Memory B cell (primary cell): ENCODE results near the gene LLGL2.
"Not testable (repeated sequence)": the region's sequence is repeated elsewhere in the genome, so short reads cannot be mapped to it uniquely, and the experiment has no call there.

Experiments
- ATAC-seq: fragments of 150-1000 bp; cut with Tn5 transposase; 2 replicates; pipeline ENCODE4 v1.10.0; 2021; ENCODE audit warnings: low read depth, mild to moderate bottlenecking, moderate library complexity
- DNase-seq, 2 donors: peaks; one replicate each; pipeline ENCODE4 v3.0.0; 2022; ENCODE audit warnings: low spot score in 2 of 2
- H3K27ac Mint-ChIP-seq: one replicate; pipeline ENCODE4 v1.8.0; 2022; ENCODE audit warnings: mild to moderate bottlenecking, moderate library complexity, mixed read lengths
- H3K27me3 Mint-ChIP-seq: one replicate; pipeline ENCODE4 v1.8.0; 2022; ENCODE audit warnings: mixed read lengths
- H3K36me3 Mint-ChIP-seq: one replicate; pipeline ENCODE4 v1.8.0; 2022; ENCODE audit warnings: mild to moderate bottlenecking, mixed read lengths
- H3K4me1 Mint-ChIP-seq: one replicate; pipeline ENCODE4 v1.8.0; 2022; ENCODE audit warnings: mixed read lengths
- H3K4me3 Mint-ChIP-seq: one replicate; pipeline ENCODE4 v1.8.0; 2022; ENCODE audit warnings: mild to moderate bottlenecking, moderate library complexity, mixed read lengths
- H3K9me3 Mint-ChIP-seq: one replicate; pipeline ENCODE4 v1.8.0; 2022; ENCODE audit warnings: mixed read lengths

The LLGL2 gene

GRCh38 chr17:75516619-75517296, 8.7 kb upstream of the LLGL2 start:
- ATAC-seq (peak; percentile 7), DNase-seq (no peak)
- Mint-ChIP-seq H3K4me1 (peaks cover 18% of the 10 kb centered on the region), H3K27ac (no peak overlapping the region), H3K36me3 (peaks cover 2% of the 10 kb centered on the region), H3K27me3 (no peaks in the 10 kb centered on the region), H3K9me3 (no peaks in the 10 kb centered on the region), H3K4me3 (peak overlapping the region; percentile 79)

DNA sequence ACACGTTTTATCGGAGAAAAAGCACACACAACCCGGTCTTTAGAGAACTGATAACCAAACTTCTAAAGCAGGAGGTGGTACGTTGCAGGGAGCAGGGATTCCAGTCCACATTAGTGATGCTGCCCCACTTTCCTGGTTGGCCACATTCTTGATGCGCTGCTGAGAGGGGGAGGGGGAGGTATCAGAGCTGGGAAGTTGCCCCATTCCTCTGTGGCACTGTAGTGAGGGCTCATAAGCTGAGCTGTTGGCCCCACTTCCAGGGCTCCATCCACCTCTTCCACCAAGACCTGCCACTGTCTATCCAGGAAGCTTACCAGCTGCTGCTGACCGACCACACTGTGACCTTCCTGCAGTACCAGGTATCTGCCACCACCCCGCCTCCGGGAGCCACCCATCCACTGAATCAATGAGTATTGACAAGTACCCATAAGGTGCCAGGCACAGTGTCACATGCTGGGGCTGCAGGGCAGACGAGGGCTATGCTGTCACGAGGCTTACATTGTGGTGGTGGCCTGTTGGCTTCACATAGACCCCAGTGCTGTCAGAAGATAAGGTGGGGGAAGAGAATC, 8.1 kb upstream of the LLGL2 start:
- Mint-ChIP-seq H3K4me3 (peak overlapping the region; percentile 79), H3K27me3 (no peaks in the 10 kb centered on the region), H3K4me1 (peaks cover 18% of the 10 kb centered on the region), H3K27ac (no peak overlapping the region), H3K9me3 (no peaks in the 10 kb centered on the region), H3K36me3 (peaks cover 2% of the 10 kb centered on the region)
- DNase-seq, result no peak
- no peak for ATAC-seq

DNA sequence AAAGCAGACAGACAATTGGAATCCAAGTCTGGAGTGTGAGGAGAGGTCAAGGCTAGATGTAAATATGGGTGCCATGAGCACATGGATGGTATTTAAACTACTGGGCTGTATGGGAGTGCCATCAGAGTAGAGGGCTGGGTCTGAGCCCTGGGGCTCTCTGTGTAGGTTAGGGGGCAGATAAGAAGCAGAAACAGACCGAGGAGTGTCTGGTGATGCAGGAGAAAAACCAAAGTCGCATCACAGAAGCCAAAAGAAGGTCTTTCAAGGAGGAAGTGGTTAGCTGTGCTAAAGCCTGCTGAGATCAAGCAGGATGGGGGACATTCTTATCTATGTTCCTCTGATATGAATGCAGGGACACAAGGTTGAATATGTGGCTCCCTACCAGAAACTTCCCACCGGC, 7.3 kb upstream of the LLGL2 start:
- peak; percentile 40 for ATAC-seq
- no peak for DNase-seq
- Mint-ChIP-seq H3K4me1 (peaks cover 18% of the 10 kb centered on the region), H3K9me3 (no peaks in the 10 kb centered on the region), H3K4me3 (peak overlapping the region; percentile 79), H3K36me3 (peaks cover 2% of the 10 kb centered on the region), H3K27ac (peak overlapping the region; percentile 0), H3K27me3 (no peaks in the 10 kb centered on the region)

DNA sequence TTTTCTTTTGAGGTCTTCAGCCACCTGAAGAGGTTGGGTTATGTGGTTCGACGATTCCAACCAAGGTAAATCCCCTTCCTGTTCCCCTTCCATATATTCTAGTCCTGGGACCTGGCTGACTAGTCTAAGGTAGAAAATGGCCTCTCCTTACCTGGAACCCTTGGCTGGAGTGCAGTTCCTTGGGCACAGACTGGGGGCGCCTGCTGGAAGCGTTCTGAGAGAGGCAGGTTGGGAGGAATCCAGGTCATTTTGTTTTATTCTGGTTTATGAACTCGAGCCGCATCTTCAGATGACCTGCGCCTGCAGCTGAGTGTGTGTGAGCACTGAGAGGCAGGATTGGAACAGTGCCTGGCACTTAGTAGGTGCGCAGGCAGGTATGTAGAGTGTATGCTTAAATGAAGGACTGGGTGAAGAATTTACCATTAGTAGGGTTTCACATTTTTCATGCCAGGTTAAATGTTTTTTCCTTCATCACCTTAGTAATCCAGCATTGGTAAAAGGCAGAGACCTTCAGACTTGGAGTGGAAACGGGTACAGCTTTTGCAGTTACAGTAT, 6.4 kb upstream of the LLGL2 start:
- H3K27me3 Mint-ChIP-seq, result no peaks in the 10 kb centered on the region
- H3K9me3 Mint-ChIP-seq, result no peaks in the 10 kb centered on the region
- ATAC-seq (no peak), DNase-seq (no peak)
- no peak overlapping the region for H3K4me3 Mint-ChIP-seq
- no peak overlapping the region for H3K27ac Mint-ChIP-seq
- peaks cover 18% of the 10 kb centered on the region for H3K4me1 Mint-ChIP-seq
- H3K36me3 Mint-ChIP-seq, result peaks cover 2% of the 10 kb centered on the region

DNA sequence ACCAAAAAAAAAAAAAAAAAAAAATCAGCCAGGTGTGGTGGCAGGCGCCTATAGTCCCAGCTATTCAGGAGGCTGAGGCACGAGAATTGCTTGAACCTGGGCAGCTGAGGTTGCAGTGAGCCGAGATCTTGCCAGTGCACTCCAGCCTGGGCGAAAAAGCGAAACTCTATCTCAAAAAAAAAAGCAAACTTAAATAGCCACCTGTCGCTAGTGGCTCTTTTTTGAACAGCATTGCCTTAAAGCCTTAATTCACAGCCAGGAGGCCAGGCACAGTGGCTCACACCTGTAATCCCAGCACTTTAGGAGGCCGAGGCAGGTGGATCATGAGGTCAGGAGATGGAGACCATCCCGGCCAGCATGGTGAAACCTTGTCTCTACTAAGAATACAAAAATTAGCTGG, 5.1 kb upstream of the LLGL2 start:
- not testable (repeated sequence) for H3K4me3 Mint-ChIP-seq, H3K9me3 Mint-ChIP-seq, DNase-seq, H3K27ac Mint-ChIP-seq, H3K36me3 Mint-ChIP-seq, ATAC-seq, H3K27me3 Mint-ChIP-seq
- H3K4me1 Mint-ChIP-seq, result peaks cover 18% of the 10 kb centered on the region

DNA sequence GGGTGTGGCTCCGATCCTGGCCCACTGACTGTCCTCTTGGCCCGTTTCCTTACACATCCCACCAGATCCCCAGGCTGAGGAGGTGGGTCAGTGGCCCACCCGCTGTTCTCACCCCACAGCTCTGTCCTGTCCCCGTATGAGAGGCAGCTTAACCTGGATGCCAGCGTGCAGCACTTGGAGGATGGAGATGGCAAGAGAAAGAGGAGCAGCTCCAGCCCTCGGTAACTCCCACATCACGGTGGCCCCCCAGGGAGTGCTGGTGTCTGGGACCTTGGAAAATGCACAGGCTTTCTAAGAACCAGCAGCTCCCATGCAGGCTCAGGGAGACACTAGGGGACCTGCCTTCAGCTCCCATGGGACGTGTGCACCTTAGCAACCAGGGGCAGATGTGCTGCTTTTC, 4.2 kb upstream of the LLGL2 start:
- H3K4me3 Mint-ChIP-seq, result no peak overlapping the region
- no peak overlapping the region for H3K27ac Mint-ChIP-seq
- no peaks in the 10 kb centered on the region for H3K9me3 Mint-ChIP-seq
- no peaks in the 10 kb centered on the region for H3K27me3 Mint-ChIP-seq
- peaks cover 2% of the 10 kb centered on the region for H3K36me3 Mint-ChIP-seq
- DNase-seq (no peak), ATAC-seq (no peak)
- peaks cover 19% of the 10 kb centered on the region for H3K4me1 Mint-ChIP-seq

DNA sequence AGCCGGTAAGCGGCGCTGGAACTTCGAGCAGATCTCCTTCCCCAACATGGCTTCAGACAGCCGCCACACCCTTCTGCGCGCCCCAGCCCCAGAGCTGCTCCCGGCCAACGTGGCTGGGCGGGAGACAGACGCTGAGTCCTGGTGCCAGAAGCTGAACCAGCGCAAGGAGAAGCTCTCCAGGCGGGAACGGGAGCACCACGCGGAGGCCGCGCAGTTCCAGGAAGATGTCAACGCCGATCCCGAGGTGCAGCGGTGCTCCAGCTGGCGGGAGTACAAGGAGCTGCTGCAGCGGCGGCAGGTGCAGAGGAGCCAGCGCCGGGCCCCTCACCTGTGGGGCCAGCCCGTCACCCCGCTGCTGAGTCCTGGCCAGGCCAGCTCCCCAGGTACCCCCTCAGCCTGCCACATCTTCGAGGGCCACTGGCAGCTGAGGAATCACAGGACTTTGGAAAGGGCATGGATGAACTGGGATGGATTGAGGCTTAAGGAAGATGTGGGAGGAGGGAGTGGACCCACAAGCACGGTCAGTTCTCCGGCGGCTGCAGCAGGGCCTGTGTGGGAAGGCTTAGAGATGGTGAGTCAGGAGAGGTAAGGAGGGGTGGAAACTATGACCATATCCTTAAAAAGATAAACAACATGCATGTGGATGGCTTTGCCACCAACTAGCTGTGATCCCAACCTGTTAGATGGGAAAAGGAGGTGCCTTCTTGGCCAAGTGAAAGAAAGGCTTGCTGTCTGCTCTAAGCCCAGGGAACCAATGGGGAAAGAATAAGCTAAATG, 3.4 kb upstream of the LLGL2 start:
- Mint-ChIP-seq H3K4me3 (no peak overlapping the region), H3K36me3 (peaks cover 2% of the 10 kb centered on the region)

GRCh38 chr17:75523647-75524046, 1.9 kb upstream of the LLGL2 start:
- Mint-ChIP-seq H3K4me3 (no peak overlapping the region), H3K36me3 (no peaks in the 10 kb centered on the region), H3K27ac (no peak overlapping the region), H3K27me3 (no peaks in the 10 kb centered on the region), H3K9me3 (no peaks in the 10 kb centered on the region), H3K4me1 (peaks cover 3% of the 10 kb centered on the region)
- no peak for DNase-seq
- ATAC-seq, result no peak

More for the DNA sequence above, 3.4 kb upstream of the LLGL2 start:
- Mint-ChIP-seq H3K9me3 (no peaks in the 10 kb centered on the region), H3K27ac (no peak overlapping the region), H3K4me1 (peaks cover 19% of the 10 kb centered on the region), H3K27me3 (no peaks in the 10 kb centered on the region)
- no peak for DNase-seq
- no peak for ATAC-seq

DNA sequence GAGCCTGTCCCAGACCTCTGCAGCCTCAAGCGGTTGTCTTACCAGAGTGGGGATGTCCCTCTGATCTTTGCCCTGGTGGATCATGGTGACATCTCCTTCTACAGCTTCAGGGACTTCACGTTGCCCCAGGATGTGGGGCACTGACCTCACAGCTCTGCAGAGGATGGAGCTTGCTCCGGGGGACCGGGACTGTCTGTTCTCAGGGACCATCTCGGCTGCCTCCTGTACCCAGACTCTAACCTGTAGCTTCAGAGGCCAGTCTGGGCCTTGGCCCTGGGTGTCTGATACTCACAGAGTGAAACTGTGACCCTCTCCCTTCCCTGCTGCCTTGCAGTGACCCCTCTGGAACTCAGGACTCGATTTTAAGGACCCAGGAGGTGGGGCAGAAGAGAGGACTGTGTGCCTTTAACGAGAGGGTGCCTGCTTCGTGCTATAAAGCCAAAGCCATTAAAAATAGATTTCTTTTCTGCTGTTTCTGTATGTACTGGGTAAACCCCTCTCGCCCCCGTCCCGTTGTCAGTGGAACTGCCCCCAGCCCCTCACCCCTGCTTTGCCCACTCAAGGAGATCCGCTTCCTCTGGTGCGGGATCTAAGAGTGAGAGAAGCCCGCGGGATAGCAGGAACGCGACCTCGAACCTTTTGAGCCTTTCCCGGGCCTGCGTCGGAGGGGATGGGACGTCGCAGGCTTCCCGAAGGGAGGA, 1.1 kb upstream of the LLGL2 start:
- H3K9me3 Mint-ChIP-seq, result no peaks in the 10 kb centered on the region
- H3K36me3 Mint-ChIP-seq, result no peaks in the 10 kb centered on the region
- H3K4me1 Mint-ChIP-seq, result peaks cover 3% of the 10 kb centered on the region
- ATAC-seq (no peak), DNase-seq (no peak)
- H3K27me3 Mint-ChIP-seq, result no peaks in the 10 kb centered on the region
- H3K4me3 Mint-ChIP-seq, result peak overlapping the region; percentile 68
- H3K27ac Mint-ChIP-seq, result no peak overlapping the region

GRCh38 chr17:75525806-75526554, 483 bp downstream of the LLGL2 start:
- H3K4me3 Mint-ChIP-seq, result peak overlapping the region; percentile 74
- H3K9me3 Mint-ChIP-seq, result no peaks in the 10 kb centered on the region
- H3K36me3 Mint-ChIP-seq, result no peaks in the 10 kb centered on the region
- no peaks in the 10 kb centered on the region for H3K27me3 Mint-ChIP-seq
- ATAC-seq (peak; percentile 10), DNase-seq (no peak)
- H3K4me1 Mint-ChIP-seq, result peaks cover 3% of the 10 kb centered on the region
- no peak overlapping the region for H3K27ac Mint-ChIP-seq

GRCh38 chr17:75526555-75527270, 1.2 kb downstream of the LLGL2 start:
- H3K4me1 Mint-ChIP-seq, result peaks cover 3% of the 10 kb centered on the region
- H3K4me3 Mint-ChIP-seq, result peak overlapping the region; percentile 74
- H3K36me3 Mint-ChIP-seq, result no peaks in the 10 kb centered on the region
- DNase-seq (no peak), ATAC-seq (no peak)
- no peaks in the 10 kb centered on the region for H3K9me3 Mint-ChIP-seq
- no peak overlapping the region for H3K27ac Mint-ChIP-seq
- no peaks in the 10 kb centered on the region for H3K27me3 Mint-ChIP-seq

- Mint-ChIP-seq H3K36me3 (peaks cover 2% of the 10 kb centered on the region), H3K27ac (no peak overlapping the region), H3K4me3 (no peak overlapping the region), H3K9me3 (no peaks in the 10 kb centered on the region), H3K4me1 (peaks cover 11% of the 10 kb centered on the region), H3K27me3 (no peaks in the 10 kb centered on the region)
- DNase-seq, result no peak
- no peak for ATAC-seq
These were observed 5.6 kb downstream of the LLGL2 start for GRCh38 chr17:75530837-75531720.
